ENCODE measurements around the gene KRTAP10-5. TPM values are rescaled to one million over a fixed set of nuclear protein-coding genes. Genes with fewer than 3 reads are reported as not detected.
"Not testable (repeated sequence)": the region's sequence is repeated elsewhere in the genome, so short reads cannot be mapped to it uniquely, and the experiment has no call there.

KRTAP10-5 gene
- polyA plus RNA-seq, 2 of the 4 experiments (the other 2 are of a cell fraction), result not detected

GRCh38 chr21:44550807-44551206, 29.6 kb downstream of the KRTAP10-5 start:
- Histone ChIP-seq H3K4me1 (no peaks in the 10 kb centered on the region), H3K9me3 (peaks cover 7% of the 10 kb centered on the region; the same call in 2 of the 3 replicates), H3K4me3 (no peak overlapping the region), H3K4me2 (no peak overlapping the region), H3K27ac (no peak overlapping the region)
- no peak for FAIRE-seq
- ChIA-PET POLR2A (no interaction called here), CTCF (interaction anchor here (1.5 kb wide), 1 partner anchor 24 kb away, joined by 4 read pairs; no protein-coding TSS in a partner anchor)
- no peak for TF ChIP-seq BHLHE40 (IDR thresholded peaks at IDR 0.05; ENCODE audit: low read depth, low read length)
- no peak for TF ChIP-seq RCOR1 (IDR thresholded peaks at IDR 0.05; ENCODE audit: low read depth, low read length)
- TF ChIP-seq HEYL (CRISPR knock-in tag; IDR thresholded peaks at IDR 0.05), result no peak
- no peak for TF ChIP-seq HES2 (IDR thresholded peaks at IDR 0.05)
- no peak for TF ChIP-seq NR3C1 (IDR thresholded peaks at IDR 0.05)
- TF ChIP-seq, protein P1, sequence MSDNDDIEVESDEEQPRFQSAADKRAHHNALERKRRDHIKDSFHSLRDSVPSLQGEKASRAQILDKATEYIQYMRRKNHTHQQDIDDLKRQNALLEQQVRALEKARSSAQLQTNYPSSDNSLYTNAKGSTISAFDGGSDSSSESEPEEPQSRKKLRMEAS (IDR thresholded peaks at IDR 0.05), result no peak
- TF ChIP-seq CEBPB (IDR thresholded peaks at IDR 0.05), result no peak
- TF ChIP-seq, protein P2, sequence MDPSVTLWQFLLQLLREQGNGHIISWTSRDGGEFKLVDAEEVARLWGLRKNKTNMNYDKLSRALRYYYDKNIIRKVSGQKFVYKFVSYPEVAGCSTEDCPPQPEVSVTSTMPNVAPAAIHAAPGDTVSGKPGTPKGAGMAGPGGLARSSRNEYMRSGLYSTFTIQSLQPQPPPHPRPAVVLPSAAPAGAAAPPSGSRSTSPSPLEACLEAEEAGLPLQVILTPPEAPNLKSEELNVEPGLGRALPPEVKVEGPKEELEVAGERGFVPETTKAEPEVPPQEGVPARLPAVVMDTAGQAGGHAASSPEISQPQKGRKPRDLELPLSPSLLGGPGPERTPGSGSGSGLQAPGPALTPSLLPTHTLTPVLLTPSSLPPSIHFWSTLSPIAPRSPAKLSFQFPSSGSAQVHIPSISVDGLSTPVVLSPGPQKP (IDR thresholded peaks at IDR 0.05; ENCODE audit: low read depth, low read length), result no peak
- TF ChIP-seq TFCP2L1 (CRISPR knock-in tag; IDR thresholded peaks at IDR 0.05), result no peak
- TF ChIP-seq SREBF2 (IDR thresholded peaks at IDR 0.05), result no peak
- TF ChIP-seq CHD4 (IDR thresholded peaks at IDR 0.05; ENCODE audit: borderline replicate concordance), result no peak
- TF ChIP-seq PBX3 (IDR thresholded peaks at IDR 0.05), result no peak
- TF ChIP-seq MAZ (IDR thresholded peaks at IDR 0.05; ENCODE audit: borderline replicate concordance, low read depth, low read length), result no peak
- no peak for TF ChIP-seq CHD2 (IDR thresholded peaks at IDR 0.05; ENCODE audit: low read length, partially characterized antibody)
- no peak for TF ChIP-seq ZSCAN20 (CRISPR knock-in tag; IDR thresholded peaks at IDR 0.05)
- TF ChIP-seq HDAC2 (IDR thresholded peaks at IDR 0.05), result no peak
- no peak for TF ChIP-seq RFX5 (IDR thresholded peaks at IDR 0.05)
- no peak for TF ChIP-seq JUN (IDR thresholded peaks at IDR 0.05)
- no peak for ATAC-seq
- no peak for DNase-seq (ENCODE audit: low read depth in 1 of 2, low spot score in 1 of 2)
- 20% methylated on average over 1 of the region's 10 CpGs for WGBS (ENCODE audit: missing lambda C conversion rate)

GRCh38 chr21:44550285-44550684, 30.1 kb downstream of the KRTAP10-5 start:
- H3K9me3 ChIP-seq; H3K4me1 ChIP-seq; ATAC-seq; H3K4me3 ChIP-seq; FAIRE-seq; H3K4me2 ChIP-seq; POLR2A ChIA-PET; H3K27ac ChIP-seq; DNase-seq (ENCODE audit: low read depth in 1 of 2, low spot score in 1 of 2): not testable (repeated sequence)
- CTCF ChIA-PET, result interaction anchor here (1.5 kb wide), 1 partner anchor 24 kb away, joined by 4 read pairs; no protein-coding TSS in a partner anchor
- 63% methylated on average over 9 of the region's 17 CpGs for WGBS (ENCODE audit: missing lambda C conversion rate)

DNA sequence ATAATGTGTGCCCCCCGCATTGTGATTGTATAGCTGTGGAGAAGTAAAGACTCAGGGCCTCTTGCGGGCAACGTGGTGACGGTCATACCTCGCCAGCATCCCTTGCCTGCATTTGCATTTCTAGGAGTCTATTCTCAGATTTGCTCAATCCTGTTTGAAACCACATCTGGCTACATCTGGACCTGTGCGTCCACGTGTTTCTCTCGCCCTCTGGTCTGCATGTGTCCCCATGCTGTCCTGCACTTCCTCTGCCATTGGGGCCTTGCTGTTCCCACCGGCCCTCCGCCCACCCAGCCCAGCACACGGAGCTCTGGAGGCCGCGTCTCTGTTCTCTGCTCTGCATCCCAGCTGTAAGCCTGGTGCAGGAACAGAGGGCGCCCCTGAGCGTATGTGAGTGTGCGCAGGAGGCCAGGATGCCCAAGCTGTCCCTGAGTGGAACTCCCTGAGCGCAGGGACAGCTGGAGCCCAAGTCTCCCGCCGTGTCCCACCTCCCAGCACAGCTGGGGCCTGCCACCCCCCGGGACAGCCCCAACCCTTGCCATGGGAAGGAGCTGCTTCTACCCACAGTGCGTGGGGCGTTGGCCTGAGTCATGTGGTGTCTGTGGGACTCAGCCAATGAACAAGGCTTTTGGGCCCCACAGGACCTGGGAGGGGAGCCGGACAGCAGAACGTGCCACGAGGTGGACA, 30.7 kb downstream of the KRTAP10-5 start:
- Histone ChIP-seq H3K4me2 (no peak overlapping the region), H3K4me1 (no peaks in the 10 kb centered on the region), H3K4me3 (no peak overlapping the region), H3K9me3 (peaks cover 7% of the 10 kb centered on the region; the same call in 2 of the 3 replicates), H3K27ac (no peak overlapping the region)
- no peak; a peak in 1 of 6 replicates for ATAC-seq
- 84% methylated on average over 12 of the region's 25 CpGs for WGBS (ENCODE audit: missing lambda C conversion rate)
- TF ChIP-seq ZFP36 (IDR thresholded peaks at IDR 0.05; ENCODE audit: borderline replicate concordance, partially characterized antibody), result no peak
- TF ChIP-seq MAFK (IDR thresholded peaks at IDR 0.05; ENCODE audit: partially characterized antibody), result no peak
- no peak for TF ChIP-seq MAZ (IDR thresholded peaks at IDR 0.05; ENCODE audit: borderline replicate concordance, low read depth, low read length)
- ChIA-PET CTCF (interaction anchor here (1.5 kb wide), 1 partner anchor 25 kb away, joined by 4 read pairs; no protein-coding TSS in a partner anchor), POLR2A (no interaction called here)
- no peak for DNase-seq (ENCODE audit: low read depth in 1 of 2, low spot score in 1 of 2)
- FAIRE-seq, result no peak
